GM18526 (cell line): ENCODE results near the gene EIPR1.

Experiments
- POLR2A ChIP-seq: IDR thresholded peaks from 3 replicates; pipeline ENCODE4 v1.6.1; 2011; ENCODE audit not compliant: insufficient read length; ENCODE audit errors: extremely low read depth

The EIPR1 gene

GRCh38 chr2:3223080-3223923, 154.3 kb downstream of the EIPR1 start:
- no peak for TF ChIP-seq POLR2A

- no peak for TF ChIP-seq POLR2A
These were observed 155.0 kb downstream of the EIPR1 start for GRCh38 chr2:3222636-3223035.

DNA sequence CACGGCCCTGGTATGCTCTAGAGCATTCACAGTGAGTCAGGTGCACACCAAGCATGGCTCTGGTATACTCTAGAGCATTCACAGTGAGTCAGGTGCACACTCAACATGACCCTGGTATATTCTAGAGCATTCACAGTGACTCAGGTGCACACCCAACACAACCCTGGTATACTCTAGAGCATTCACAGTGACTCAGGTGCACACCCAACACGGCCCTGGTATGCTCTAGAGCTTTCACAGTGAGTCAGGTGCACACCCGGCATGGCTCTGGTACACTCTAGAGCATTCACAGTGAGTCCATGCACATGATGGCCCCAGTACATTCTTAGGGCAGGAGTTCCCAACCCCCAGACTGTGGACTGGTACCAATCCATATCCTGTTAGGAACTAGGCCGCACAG, 158.1 kb downstream of the EIPR1 start:
- no peak for TF ChIP-seq POLR2A

DNA sequence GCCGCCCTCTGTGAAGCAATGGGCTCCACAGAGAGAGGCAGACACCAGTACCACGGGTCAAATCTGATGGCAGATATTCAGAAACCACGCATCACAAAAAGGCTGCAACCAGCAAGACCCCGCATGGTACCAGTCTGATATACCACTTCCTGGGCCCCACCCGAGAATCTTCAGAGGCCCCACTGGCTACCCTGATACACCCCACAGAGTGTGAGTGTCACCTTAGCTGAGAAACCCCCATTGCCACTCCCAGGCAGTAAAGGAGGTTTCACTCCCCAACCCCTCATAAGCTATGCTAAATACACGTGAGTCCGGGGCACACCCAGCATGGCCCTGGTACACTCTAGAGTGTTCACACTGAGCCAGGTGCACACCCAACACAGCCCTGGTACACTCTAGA, 160.0 kb downstream of the EIPR1 start:
- no peak for TF ChIP-seq POLR2A

DNA sequence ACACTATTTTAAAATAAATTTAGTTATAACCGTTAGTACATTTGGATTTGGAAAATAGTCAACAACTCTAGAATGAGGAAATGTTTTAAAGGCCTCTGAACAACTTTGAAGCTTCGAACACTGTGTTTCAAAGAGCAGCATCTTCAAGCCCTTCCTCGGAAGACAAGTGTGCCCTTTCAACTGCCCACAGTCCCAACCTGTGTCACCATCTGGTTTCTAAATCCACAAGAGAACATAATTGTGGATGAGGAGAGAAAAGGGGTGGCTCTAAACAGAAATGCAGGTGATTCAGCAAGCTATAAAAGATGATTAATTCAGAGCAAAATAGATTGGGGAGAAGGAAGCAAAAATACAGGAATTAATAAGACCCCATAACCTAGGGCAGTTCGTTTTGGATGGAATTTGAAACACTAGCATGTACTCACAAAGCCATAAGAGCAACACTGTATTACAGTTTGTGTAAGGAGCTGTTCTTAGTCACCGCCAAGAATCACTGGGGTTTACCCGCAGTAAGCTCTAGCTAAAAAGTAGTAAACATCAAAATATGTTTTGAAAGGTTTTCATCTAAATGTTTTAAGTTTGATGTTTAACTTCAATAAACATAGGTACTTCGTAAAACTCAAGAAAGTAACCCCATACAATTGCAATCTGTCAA, 160.7 kb downstream of the EIPR1 start:
- TF ChIP-seq POLR2A: no peak

DNA sequence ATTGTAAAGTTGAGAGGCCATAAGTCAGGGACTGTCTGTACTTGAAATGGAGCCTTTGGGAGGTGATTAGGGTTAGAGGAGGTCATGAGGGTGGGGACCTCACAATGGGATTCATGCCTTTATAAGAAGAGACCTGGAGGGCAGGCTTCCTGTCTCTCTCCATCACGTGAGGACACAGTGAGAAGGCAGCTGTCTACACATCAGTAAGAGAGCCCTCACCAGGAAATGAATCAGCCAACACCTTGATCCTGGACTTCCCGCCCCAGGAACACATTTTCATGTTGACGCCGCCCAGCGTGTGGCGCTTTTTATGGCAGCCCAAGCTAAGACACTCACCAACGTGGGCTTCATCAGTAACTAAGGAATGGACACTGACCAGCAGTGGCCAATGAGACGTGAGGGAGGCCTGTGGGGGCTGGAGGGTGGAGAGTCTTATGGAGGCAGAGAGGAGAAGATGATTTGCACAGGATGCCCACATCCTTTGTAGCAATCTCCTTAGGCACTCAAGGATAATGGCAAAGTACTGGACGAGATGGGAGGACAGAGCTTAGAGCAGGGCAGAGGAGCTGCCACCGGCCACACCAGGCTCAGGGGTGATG, 162.7 kb downstream of the EIPR1 start:
- no peak for TF ChIP-seq POLR2A

DNA sequence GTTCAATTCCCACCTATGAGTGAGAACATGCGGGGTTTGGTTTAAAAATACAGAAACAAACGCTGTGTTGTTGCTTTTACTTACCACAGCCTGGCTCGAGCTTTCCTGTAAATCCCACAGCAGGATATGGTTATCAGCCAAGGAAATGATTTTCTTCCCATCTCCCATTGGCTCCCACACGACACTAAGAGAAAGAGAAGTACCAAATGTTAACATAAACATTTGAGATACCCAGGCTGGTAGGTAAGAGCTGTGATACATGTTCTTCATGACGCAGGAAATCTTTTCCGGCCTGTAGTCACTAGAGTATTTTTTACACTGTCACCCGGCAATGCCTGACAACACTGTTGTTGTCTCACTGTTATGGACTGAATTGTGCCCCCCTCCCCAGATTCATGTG, 163.6 kb downstream of the EIPR1 start:
- no peak for TF ChIP-seq POLR2A

- TF ChIP-seq POLR2A: no peak
These were observed 164.6 kb downstream of the EIPR1 start for GRCh38 chr2:3212984-3213383.

DNA sequence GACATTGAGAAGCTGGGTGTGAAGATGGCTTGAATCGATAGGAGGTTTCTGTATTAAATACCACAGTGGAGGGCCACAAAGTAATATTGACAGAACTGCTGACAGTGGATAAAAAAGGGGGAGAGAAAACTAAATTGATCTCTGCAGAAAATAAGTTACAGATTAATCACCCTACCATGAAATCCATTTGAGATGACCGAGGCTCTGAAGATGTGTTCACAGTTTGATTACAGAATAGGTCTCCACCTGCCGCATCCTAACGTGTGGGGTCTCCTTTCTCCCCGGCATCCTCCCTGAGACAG, 165.6 kb downstream of the EIPR1 start:
- TF ChIP-seq POLR2A: no peak

- no peak for TF ChIP-seq POLR2A
These were observed 166.2 kb downstream of the EIPR1 start for GRCh38 chr2:3211256-3212060.

DNA sequence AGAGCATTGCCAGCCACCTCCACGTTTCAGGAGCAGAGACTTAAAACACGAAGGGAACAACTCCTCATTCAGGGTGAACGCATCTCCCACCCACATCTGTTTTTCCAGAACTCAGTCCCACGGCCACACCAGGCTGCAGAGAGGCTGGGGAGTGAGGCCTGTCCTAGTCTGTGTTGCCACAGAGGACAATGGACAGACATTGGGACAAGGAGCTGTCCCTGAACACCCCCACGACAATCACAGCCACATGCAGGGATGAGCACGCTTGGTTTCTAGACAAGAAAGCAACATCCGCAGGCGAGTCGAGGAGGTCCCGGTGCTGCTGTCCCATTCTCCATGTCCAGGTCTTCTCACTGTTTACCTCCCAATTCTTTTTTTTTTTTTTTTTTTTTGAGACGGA, 167.4 kb downstream of the EIPR1 start:
- no peak for TF ChIP-seq POLR2A

GRCh38 chr2:3209258-3209657, 168.4 kb downstream of the EIPR1 start:
- TF ChIP-seq POLR2A: no peak

DNA sequence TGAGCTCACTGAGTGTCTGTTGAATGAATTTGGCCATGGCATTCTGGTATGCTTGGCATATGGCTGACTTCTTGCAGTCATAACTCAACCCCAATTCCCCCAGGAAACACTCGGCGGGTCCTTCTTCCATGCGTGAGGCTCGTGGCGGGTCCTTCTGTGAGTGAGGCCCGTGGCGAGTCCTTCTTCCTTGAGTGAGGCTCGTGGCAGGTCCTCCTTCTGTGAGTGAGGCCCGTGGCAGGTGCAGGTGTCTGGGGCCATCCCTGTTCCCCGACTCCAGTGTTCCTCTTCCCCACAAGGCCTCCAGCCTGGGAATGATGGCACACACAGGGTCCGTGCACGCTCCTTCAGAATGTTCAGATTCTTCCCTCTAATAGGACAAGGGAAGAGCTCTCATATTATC, 169.0 kb downstream of the EIPR1 start:
- TF ChIP-seq POLR2A: no peak

DNA sequence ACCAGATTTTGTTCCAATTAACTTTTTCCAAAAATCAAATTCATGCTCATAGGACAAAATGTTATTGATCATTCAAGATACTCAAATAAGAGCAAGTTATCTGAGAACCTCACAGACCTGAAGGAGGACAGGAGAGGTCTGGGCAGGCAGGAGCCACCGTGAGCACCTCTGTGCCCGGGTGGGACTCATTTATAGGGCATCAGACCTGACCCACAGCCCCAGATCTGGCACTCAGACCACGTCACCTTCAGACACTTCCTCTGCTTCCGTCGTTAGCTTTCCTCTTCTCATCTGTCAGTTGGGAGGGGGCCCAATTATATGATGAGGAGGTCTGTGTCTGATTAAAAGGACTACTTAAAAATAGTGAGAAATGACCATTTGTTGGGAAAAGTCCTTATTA, 169.4 kb downstream of the EIPR1 start:
- no peak for TF ChIP-seq POLR2A

DNA sequence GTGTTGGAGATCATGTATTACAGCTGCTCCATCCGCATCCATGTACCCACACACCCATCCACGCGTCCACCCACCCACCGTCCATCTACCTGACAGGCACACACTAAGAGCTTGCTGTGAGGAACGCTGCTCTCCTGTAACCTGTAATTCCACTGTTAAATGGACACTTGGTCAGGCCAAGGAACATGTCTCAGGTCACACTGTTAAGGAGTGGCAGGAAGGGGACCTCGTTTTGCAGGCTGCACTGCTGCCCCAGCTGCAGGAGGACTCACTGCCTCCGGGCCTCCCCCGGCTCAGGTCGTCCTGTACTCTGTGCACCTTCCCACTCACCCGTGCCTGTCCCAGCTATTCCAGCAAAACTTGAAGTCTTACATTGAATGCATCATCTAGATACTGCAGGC, 170.5 kb downstream of the EIPR1 start:
- no peak for TF ChIP-seq POLR2A

DNA sequence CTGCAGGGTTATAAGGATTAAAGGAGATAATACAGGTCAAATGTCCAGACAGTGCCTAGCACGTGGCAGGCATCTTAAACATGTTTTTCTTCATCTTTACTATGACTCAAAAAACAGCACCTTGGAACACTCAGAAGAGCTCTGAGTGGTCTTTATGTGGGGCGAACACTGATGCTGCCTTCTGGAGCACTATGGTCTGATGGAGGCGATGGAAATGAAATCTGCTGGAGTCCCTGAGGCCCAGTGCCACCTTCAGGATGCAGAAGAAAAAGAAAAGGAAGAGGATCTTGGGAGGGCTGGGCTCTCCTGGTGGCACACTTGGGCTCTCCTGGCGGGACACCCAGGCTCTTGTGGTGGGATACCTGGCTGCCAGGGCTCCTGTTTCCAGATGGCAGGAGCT, 171.8 kb downstream of the EIPR1 start:
- no peak for TF ChIP-seq POLR2A
